Astrocyte (in vitro differentiated cells and primary cell): ENCODE results near the gene KLHL22. TPM values are rescaled to one million over a fixed set of nuclear protein-coding genes. Genes with fewer than 3 reads are reported as not detected.
"Not testable (repeated sequence)": the region's sequence is repeated elsewhere in the genome, so short reads cannot be mapped to it uniquely, and the experiment has no call there.

Source experiments
- DNase-seq: peaks from one replicate; pipeline ENCODE4 v3.0.0-alpha.2; 2010; ENCODE audit warnings: low read depth
- FAIRE-seq: peaks from 2 replicates; lab custom pipeline; 2011; peaks lifted over from hg19 to GRCh38; lab: Jason Lieb, UNC
- H2AFZ ChIP-seq: 2 replicates; pipeline ENCODE4 v1.6.0; 2012; ENCODE audit warnings: low read depth, low read length, inconsistent platforms
- H3K27ac ChIP-seq: 2 replicates; pipeline ENCODE4 v1.5.1; 2011; ENCODE audit warnings: low read depth, low read length, inconsistent platforms
- H3K27me3 ChIP-seq: 2 replicates; pipeline ENCODE4 v1.6.0; 2011; ENCODE audit warnings: low read length, inconsistent platforms; ENCODE audit not compliant: insufficient read depth
- H3K36me3 ChIP-seq: 2 replicates; pipeline ENCODE4 v1.5.1; 2011; ENCODE audit warnings: low read length, inconsistent platforms; ENCODE audit not compliant: insufficient read depth
- H3K4me1 ChIP-seq: 2 replicates; pipeline ENCODE4 v1.5.1; 2011; ENCODE audit warnings: low read length, inconsistent platforms; ENCODE audit not compliant: insufficient read depth
- H3K4me2 ChIP-seq: 2 replicates; pipeline ENCODE4 v1.6.0; 2012; ENCODE audit warnings: low read length, inconsistent platforms
- H3K4me3 ChIP-seq: 2 replicates; pipeline ENCODE4 v1.5.1; 2011; ENCODE audit warnings: low read depth, mild to moderate bottlenecking, low read length, inconsistent platforms; ENCODE audit not compliant: insufficient read depth
- H3K79me2 ChIP-seq: 2 replicates; pipeline ENCODE4 v1.6.0; 2012; ENCODE audit warnings: mild to moderate bottlenecking, low read length, inconsistent platforms; ENCODE audit not compliant: insufficient read depth
- H3K9ac ChIP-seq: 2 replicates; pipeline ENCODE4 v1.6.0; 2012; ENCODE audit warnings: mild to moderate bottlenecking, low read length, inconsistent platforms
- H3K9me3 ChIP-seq: 2 replicates; pipeline ENCODE4 v1.5.1; 2012; ENCODE audit warnings: low read depth, mild to moderate bottlenecking, low read length, inconsistent platforms; ENCODE audit not compliant: insufficient read depth
- H4K20me1 ChIP-seq: 2 replicates; pipeline ENCODE4 v1.6.0; 2012; ENCODE audit warnings: low read length, inconsistent platforms; ENCODE audit not compliant: insufficient read depth
- H3K27ac Mint-ChIP-seq: one replicate; pipeline ENCODE4 v1.8.0; 2021; ENCODE audit warnings: mild to moderate bottlenecking, mixed read lengths; ENCODE audit not compliant: unreplicated experiment
- H3K27me3 Mint-ChIP-seq: one replicate; pipeline ENCODE4 v1.8.0; 2021; ENCODE audit warnings: low read depth, mixed read lengths; ENCODE audit not compliant: unreplicated experiment
- H3K36me3 Mint-ChIP-seq: one replicate; pipeline ENCODE4 v1.8.0; 2021; ENCODE audit warnings: low read depth, mixed read lengths; ENCODE audit not compliant: unreplicated experiment
- H3K4me1 Mint-ChIP-seq: one replicate; pipeline ENCODE4 v1.8.0; 2021; ENCODE audit warnings: low read depth, mixed read lengths; ENCODE audit not compliant: unreplicated experiment
- H3K4me3 Mint-ChIP-seq: one replicate; pipeline ENCODE4 v1.8.0; 2021; ENCODE audit warnings: mild to moderate bottlenecking, moderate library complexity, mixed read lengths; ENCODE audit not compliant: unreplicated experiment
- H3K9me3 Mint-ChIP-seq: one replicate; pipeline ENCODE4 v1.8.0; 2021; ENCODE audit warnings: mild to moderate bottlenecking, mixed read lengths; ENCODE audit not compliant: unreplicated experiment
- CTCF ChIP-seq: IDR thresholded peaks from 2 replicates; pipeline ENCODE4 v1.5.1; 2011; ENCODE audit warnings: low read depth, mild to moderate bottlenecking, inconsistent platforms, low read length, moderate library complexity; ENCODE audit not compliant: insufficient read depth
- EZH2 ChIP-seq: IDR thresholded peaks from 2 replicates; pipeline ENCODE4 v1.6.1; 2012; ENCODE audit warnings: mild to moderate bottlenecking, low read length, inconsistent platforms; ENCODE audit not compliant: insufficient read depth
- total RNA-seq: library from RNA; stranded (reverse); gene quantifications from 2 replicates; pipeline ENCODE4 v1.2.1, GENCODE V29; 2021

Gene KLHL22
- total RNA-seq, 1 donor from 2014 or later: 14.0 TPM

- no peaks in the 10 kb centered on the region for H3K27me3 Mint-ChIP-seq
- TF ChIP-seq EZH2 (no peak), CTCF (no peak)
- H3K36me3 Mint-ChIP-seq: peaks cover 8% of the 10 kb centered on the region
- no peak overlapping the region for H3K4me3 ChIP-seq
- FAIRE-seq: no peak
- no peaks in the 10 kb centered on the region for H3K36me3 ChIP-seq
- DNase-seq: no peak
- no peak overlapping the region for H3K27ac ChIP-seq
- no peak overlapping the region for H3K27ac Mint-ChIP-seq
- no peaks in the 10 kb centered on the region for H3K4me1 ChIP-seq
- H3K4me2 ChIP-seq: no peak overlapping the region
- peaks cover 9% of the 10 kb centered on the region for H4K20me1 ChIP-seq
- no peak overlapping the region for H3K4me3 Mint-ChIP-seq
- no peak overlapping the region for H3K9ac ChIP-seq
- H3K9me3 Mint-ChIP-seq: no peaks in the 10 kb centered on the region
- no peaks in the 10 kb centered on the region for H3K4me1 Mint-ChIP-seq
- H3K79me2 ChIP-seq: no peaks in the 10 kb centered on the region
- no peak overlapping the region for H2AFZ ChIP-seq
- no peaks in the 10 kb centered on the region for H3K9me3 ChIP-seq
- no peaks in the 10 kb centered on the region for H3K27me3 ChIP-seq
Observed at GRCh38 chr22:20475115-20475436, 20.5 kb downstream of the KLHL22 start.

GRCh38 chr22:20472629-20473442 is 22.8 kb downstream of the KLHL22 start:
- H3K27me3 Mint-ChIP-seq: no peaks in the 10 kb centered on the region
- Histone ChIP-seq H3K9ac (no peak overlapping the region), H3K36me3 (peaks cover 3% of the 10 kb centered on the region), H4K20me1 (peaks cover 10% of the 10 kb centered on the region), H3K79me2 (no peaks in the 10 kb centered on the region), H3K27ac (no peak overlapping the region), H3K4me1 (no peaks in the 10 kb centered on the region), H3K4me3 (no peak overlapping the region), H3K9me3 (no peaks in the 10 kb centered on the region), H2AFZ (no peak overlapping the region), H3K4me2 (no peak overlapping the region), H3K27me3 (no peaks in the 10 kb centered on the region)
- no peaks in the 10 kb centered on the region for H3K9me3 Mint-ChIP-seq
- TF ChIP-seq CTCF (no peak), EZH2 (no peak)
- no peaks in the 10 kb centered on the region for H3K4me1 Mint-ChIP-seq
- peak overlapping the region; percentile 40 for H3K4me3 Mint-ChIP-seq
- DNase-seq (no peak), FAIRE-seq (no peak)
- H3K27ac Mint-ChIP-seq: no peak overlapping the region
- peaks cover 16% of the 10 kb centered on the region for H3K36me3 Mint-ChIP-seq

GRCh38 chr22:20471126-20471833 is 24.3 kb downstream of the KLHL22 start:
- no peaks in the 10 kb centered on the region for H3K4me1 Mint-ChIP-seq
- no peak overlapping the region for H3K9ac ChIP-seq
- no peak overlapping the region for H3K4me2 ChIP-seq
- no peaks in the 10 kb centered on the region for H3K27me3 ChIP-seq
- no peaks in the 10 kb centered on the region for H3K9me3 Mint-ChIP-seq
- H3K4me1 ChIP-seq: no peaks in the 10 kb centered on the region
- H3K36me3 ChIP-seq: peaks cover 3% of the 10 kb centered on the region
- H3K4me3 Mint-ChIP-seq: no peak overlapping the region
- no peaks in the 10 kb centered on the region for H3K9me3 ChIP-seq
- no peak overlapping the region for H3K27ac ChIP-seq
- no peak overlapping the region for H3K4me3 ChIP-seq
- TF ChIP-seq EZH2: no peak
- TF ChIP-seq CTCF: no peak
- no peaks in the 10 kb centered on the region for H3K79me2 ChIP-seq
- no peak overlapping the region for H2AFZ ChIP-seq
- FAIRE-seq (no peak), DNase-seq (no peak)
- H3K27me3 Mint-ChIP-seq: no peaks in the 10 kb centered on the region
- no peak overlapping the region for H3K27ac Mint-ChIP-seq
- peaks cover 10% of the 10 kb centered on the region for H4K20me1 ChIP-seq
- H3K36me3 Mint-ChIP-seq: peaks cover 16% of the 10 kb centered on the region

GRCh38 chr22:20470525-20470924 is 25.1 kb downstream of the KLHL22 start:
- not testable (repeated sequence) for H3K27ac ChIP-seq, H3K79me2 ChIP-seq, H3K27me3 ChIP-seq, H3K4me1 Mint-ChIP-seq, H2AFZ ChIP-seq, DNase-seq, H3K27me3 Mint-ChIP-seq, H3K4me2 ChIP-seq, H3K4me1 ChIP-seq, H3K9me3 Mint-ChIP-seq, H3K36me3 ChIP-seq, H3K4me3 ChIP-seq, H3K9ac ChIP-seq, H4K20me1 ChIP-seq, FAIRE-seq, H3K4me3 Mint-ChIP-seq, H3K9me3 ChIP-seq, H3K27ac Mint-ChIP-seq
- H3K36me3 Mint-ChIP-seq: peaks cover 19% of the 10 kb centered on the region
